GM19239 (cell line): ENCODE data around the gene MEGF8.
A peak's percentile ranks its signal among the peaks of the same experiment; 100 is the strongest.

Experiments
- DNase-seq: peaks from one replicate; pipeline ENCODE4 v3.0.0; 2011; ENCODE audit warnings: low spot score; ENCODE audit not compliant: insufficient read length
- FAIRE-seq: peaks from 2 replicates; lab custom pipeline; 2011; peaks lifted over from hg19 to GRCh38; lab: Jason Lieb, UNC

The MEGF8 gene

DNA sequence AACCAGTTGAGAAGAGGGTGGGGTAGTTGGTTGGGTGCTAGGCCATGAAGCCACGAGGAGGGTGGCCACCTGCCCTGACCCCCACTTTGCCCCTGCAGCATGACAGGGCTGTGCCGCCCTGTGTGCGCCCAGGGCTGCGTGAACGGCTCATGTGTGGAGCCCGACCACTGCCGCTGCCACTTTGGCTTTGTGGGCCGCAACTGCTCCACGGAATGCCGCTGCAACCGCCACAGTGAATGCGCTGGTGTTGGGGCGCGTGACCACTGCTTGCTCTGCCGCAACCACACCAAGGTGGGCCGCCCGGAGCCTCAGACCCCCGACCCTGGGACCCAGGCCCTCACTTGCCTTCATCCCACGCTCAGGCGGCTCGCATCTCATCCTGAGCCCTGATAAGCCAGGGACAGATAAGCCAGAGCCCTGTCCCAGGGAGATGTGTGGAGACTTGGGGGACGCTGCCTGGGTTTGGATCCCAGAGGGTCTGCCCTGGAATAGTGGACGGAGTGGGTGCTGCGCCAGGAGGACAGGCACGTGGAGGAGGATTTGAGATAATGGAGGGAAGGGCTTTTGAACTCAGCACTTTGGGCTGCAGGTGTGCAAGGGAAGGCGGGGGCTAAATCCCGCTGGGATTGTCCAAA is 44.1 kb downstream of the MEGF8 start:
- DNase-seq (no peak), FAIRE-seq (no peak)

DNA sequence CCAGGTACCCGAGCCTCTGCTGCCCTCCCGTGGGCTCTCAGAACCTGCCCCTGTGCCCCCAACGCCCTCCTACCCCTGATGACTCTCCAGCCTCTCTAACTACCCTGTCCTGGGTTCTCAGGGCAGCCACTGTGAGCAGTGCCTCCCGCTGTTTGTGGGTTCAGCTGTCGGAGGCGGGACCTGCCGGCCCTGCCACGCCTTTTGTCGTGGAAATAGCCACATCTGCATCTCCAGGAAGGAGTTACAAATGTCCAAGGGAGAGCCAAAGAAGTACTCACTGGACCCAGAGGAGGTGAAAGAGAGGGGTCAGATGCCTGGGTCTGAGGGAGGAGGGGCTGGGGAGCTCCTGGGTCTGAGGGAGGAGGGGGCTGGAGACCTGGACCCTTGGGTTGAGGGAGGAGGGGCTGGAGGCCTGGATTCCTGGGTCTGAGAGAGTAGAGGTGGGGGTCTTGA is 44.7 kb downstream of the MEGF8 start:
- FAIRE-seq (no peak), DNase-seq (no peak)

DNA sequence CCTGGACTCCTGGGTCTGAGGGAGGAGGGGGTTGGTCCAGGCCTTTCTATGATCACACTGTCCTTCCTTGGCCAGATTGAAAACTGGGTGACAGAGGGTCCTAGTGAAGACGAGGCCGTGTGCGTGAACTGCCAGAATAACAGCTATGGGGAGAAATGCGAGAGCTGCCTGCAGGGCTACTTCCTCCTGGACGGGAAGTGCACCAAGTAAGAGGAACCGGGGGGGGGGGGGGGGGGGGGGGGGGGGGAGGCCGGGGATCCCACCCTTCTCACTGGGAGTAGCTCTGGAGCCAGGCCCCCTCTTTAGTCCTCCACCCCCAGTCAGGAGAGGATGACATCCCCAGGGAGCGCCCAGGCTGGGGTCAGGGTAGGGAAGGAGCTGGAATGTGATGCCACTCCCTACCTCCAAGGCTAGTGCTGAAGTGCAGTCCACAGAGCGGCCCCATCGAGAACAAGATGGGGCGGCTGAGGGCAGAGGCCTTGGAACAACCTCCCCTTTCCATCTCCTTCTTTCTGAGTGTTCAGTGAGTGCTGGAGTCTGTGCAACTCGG is 45.3 kb downstream of the MEGF8 start:
- DNase-seq: no peak
- no peak for FAIRE-seq

GRCh38 chr19:42374826-42375376 is 49.5 kb downstream of the MEGF8 start:
- DNase-seq (no peak), FAIRE-seq (no peak)

DNA sequence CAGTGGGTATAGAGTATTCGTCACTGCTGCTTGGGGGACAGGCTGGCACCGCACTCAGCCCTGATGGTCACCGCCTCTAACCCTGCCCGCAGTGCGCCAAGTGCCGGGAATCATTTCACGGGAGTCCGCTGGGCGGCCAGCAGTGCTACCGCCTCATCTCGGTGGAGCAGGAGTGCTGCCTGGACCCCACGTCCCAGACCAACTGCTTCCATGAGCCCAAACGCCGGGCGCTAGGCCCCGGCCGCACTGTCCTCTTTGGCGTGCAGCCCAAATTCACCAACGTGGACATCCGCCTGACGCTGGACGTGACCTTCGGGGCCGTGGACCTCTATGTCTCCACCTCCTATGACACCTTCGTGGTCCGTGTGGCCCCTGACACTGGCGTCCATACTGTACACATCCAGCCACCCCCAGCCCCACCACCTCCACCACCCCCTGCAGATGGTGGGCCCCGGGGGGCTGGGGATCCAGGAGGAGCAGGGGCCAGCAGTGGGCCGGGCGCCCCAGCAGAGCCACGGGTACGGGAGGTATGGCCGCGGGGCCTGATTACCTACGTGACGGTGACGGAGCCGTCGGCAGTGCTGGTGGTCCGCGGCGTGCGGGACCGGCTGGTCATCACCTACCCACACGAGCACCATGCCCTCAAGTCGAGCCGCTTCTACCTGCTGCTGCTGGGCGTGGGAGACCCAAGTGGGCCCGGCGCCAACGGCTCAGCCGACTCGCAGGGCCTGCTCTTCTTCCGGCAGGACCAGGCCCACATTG is 50.2 kb downstream of the MEGF8 start:
- FAIRE-seq (no peak), DNase-seq (no peak)

DNA sequence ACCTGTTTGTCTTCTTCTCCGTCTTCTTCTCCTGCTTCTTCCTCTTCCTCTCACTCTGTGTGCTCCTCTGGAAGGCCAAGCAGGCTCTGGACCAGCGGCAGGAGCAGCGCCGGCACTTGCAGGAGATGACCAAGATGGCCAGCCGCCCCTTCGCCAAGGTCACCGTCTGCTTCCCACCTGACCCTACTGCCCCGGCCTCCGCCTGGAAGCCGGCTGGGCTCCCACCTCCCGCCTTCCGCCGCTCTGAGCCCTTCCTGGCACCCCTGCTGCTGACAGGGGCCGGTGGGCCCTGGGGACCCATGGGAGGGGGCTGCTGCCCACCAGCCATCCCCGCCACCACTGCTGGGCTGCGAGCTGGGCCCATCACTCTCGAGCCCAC is 50.7 kb downstream of the MEGF8 start:
- FAIRE-seq (no peak), DNase-seq (no peak)

DNA sequence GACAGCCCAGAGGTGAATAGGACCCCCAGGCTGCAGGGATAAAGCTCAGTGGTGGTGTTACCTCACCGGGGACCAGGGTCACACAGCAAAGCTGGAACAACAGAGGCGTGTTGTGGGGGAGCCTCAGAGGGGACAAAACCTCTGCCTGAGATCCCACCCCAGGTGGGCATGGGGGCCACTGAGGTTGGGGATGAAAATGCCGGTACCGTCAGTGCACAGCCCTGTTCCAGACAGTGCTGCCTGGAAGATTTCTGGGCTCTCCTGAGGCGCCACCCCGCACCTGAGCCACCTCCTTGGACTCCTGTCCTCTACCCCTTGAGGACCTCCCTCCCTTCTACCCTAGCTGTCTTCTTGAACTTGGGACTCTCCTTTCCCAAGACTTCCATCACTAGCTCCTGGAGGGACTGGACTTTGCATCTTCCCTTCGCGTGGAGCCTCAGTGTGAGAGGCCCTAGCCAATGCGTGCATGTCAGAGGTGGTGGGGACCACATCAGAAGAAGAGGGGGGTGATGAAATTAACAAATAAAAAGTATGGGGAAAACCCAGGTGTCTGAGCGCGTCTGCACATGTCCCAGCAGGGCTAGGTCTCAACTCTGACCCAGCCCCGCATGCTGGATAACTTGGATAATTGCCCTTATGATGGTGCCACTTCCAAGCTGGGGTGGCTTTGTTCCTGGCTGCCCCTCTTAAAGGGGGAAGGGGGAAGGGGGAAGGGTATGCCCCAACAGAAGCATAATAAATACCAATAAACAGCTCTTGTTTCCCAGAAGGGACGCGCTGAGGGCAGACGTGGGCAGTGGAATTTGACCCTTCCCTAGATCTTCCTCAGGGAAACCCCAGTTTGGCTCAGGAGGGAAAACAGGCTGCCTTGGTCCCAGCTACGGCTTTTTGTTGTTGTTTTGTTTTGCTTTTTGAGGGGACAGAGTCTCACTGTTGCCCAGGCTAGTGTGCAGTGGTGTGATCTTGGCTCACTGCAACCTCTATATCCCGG is 53.1 kb downstream of the MEGF8 start:
- DNase-seq (no peak), FAIRE-seq (no peak)

GRCh38 chr19:42380155-42380554 is 54.7 kb downstream of the MEGF8 start:
- DNase-seq (no peak), FAIRE-seq (no peak)

GRCh38 chr19:42386974-42387707 is 61.7 kb downstream of the MEGF8 start:
- FAIRE-seq (peak; percentile 44), DNase-seq (peak; percentile 62)

DNA sequence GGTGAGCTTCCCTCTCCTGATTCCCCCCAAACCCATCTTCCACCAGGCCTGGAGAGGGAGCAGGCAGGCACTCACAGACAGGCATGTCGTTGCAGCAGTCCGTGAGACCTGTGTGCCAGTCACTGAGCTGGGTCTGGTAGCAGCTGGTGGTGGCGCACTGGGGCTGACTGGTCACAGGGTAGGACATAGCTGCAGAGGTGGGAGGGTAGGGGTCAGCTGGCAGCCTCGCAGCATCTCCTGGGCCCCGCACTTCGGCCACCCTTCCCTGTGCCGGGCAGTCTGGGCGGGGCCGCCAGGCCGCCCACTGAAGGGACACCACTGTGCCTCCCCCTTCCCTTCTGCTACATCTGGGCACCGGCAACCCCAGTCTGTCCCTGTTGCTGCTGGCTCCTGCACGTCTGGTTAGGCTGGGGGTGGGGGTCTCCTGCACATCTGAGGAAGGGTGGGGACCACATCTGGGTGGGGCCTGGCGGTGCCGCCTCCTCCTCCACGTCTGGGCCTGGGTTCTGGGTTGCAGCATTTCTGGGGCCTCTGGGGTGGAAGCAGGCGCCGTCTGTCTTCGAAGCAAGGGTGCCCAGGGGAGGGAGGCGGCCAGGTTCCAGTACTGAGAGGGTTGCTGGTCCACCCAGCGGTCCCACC is 63.5 kb downstream of the MEGF8 start:
- no peak for DNase-seq
- FAIRE-seq: no peak

DNA sequence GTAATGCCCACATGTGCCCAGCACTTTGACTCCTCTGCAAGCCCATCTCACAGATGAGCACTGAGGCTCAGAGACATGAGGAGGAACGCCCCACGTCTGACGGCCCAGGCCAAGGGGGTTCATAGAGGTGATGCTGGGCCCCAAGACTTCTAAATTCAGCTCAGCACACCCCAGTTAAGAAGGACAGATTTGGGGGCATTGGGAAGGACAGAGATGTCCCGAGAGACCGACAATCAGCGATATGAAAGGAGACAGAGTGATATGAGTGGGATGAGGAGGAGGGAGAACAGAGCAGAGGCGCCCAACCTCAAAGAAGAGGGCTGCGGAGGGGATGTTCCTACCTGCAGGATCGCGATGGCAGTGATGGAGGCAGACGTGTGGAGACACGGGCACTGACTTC is 64.5 kb downstream of the MEGF8 start, which contains the start of gene CNFN:
Gene CNFN (minus strand): TSS at position 399 of the 400 bp plus-strand sequence. CDS start 1,260 bp downstream, outside the sequence.
- FAIRE-seq (no peak), DNase-seq (no peak)

DNA sequence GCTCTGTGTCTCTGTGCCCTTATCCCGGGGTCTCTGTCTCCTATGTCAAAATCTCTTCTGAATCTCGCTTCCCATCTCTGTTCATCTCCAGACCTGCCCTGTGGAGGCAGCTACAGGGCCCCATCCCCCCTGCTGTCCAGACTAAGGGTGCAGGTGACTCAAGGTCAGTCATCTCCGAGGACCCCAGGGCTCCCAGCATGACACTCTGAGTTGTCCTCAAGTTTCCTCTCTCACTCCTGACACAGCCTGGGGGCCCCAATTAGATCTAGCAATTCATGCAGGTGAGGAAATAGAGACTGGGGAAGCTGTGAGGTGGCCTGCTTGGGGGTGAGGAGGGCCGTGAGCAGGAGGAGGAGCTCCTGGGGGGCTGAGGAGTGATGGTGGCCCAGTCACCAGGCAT is 66.7 kb downstream of the MEGF8 start:
- no peak for DNase-seq
- FAIRE-seq: no peak

DNA sequence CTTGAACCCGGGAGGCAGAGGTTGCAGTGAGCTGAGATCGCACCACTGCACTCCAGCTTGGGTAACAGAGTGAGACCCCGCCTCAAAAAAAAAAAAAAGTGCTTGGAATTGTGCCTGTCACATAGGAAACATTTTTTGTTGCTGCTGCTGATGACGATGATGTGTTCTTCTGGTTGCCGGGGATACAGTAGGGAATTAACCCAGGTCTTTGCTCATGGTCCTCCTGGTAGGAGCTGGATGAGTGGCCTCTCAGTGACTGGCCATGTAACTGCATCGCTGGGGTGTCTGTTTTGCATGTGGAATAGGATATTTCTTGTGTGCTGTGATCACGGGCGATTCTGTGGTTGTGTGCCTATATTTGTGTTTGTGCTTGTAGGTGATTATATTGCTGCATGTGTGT is 69.3 kb downstream of the MEGF8 start:
- no peak for FAIRE-seq

DNA sequence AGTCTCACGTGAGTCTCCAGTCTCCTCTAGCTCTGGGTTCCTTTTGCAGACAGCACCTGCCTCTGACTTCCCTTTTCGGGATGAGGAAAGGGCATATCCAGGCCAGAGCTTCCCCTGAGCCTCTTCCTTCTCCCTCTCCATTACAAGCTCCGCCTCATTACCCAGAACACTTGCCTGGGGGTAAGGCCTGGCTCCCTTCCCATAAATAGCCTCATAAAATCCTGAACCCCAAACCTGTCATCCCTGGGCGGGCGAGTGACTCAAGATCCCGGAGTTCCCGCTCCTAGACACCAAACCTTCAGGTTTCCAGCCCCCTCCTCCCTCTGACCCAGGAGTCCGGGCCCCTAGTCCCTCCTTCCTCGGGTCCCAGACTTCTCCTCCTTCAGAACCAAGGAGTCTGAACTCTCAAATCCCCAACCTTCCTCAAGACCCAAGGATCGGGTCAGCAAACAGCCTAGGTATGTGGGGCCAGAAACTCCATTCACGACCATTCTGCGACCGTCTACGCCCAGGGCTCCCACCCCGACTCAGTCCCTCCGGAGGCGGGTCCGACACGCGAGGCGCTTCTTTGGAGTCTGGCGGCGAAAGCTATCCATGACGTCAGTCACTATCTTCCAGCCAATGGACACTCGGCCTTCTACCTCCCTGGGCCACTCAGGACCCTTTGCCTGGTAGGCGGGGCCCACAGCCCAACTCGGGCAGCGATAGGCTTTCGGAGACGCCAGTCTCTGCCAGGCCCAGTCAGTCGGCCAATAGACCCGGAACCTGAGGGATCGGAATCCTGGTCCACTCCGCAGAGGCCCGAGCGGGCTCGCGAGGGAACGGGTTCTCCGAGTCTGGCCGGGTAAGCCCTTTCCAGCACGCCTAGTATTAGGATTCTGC is 71.2 kb downstream of the MEGF8 start:
- DNase-seq (peak; percentile 100), FAIRE-seq (peak; percentile 100)

More for the DNA sequence above, 69.3 kb downstream of the MEGF8 start:
- no peak for DNase-seq

DNA sequence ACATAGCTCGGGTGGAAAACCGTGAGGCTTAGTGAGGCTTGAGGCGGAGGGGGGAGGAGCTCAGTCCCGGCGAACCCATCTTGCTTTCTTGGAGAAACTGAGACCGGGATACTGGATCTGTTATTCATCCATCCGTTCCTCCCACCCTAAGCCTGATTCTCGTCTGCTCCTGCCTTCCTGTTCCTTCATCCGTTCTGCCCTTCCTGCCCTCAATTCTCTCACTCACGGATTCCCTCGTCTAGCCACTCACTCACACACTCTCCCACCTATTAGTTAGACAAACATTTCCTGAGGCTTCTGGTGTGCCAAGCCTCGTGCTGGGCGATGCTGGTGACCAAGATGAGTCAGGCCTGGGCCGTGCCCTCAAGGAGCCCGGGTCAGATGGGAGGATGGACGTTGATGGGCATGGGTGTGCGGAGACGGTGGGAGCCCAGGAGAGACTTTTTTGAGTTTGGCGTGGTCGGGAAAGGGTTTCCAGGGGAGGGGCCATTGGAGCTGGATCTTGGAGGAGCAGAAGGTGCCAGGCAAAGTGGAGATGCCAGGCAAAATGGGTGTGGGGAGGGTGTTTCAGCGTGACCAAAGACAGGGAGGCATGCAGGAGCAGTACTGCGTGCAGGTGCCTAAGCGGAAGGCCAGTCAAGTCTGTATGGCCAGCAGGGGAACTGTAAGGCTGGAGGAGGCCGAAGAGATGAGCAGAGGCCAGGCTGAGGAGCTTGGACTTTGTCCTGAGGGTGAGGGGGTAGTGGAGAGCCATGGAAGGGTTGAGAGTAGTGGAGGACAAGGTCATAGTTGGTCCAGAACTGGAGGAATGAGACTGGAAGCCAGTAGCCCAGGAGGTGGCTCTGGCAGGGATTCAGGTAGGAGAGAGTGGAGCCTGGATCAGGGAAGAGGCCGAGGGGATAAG is 72.1 kb downstream of the MEGF8 start:
- FAIRE-seq: no peak
- no peak for DNase-seq

DNA sequence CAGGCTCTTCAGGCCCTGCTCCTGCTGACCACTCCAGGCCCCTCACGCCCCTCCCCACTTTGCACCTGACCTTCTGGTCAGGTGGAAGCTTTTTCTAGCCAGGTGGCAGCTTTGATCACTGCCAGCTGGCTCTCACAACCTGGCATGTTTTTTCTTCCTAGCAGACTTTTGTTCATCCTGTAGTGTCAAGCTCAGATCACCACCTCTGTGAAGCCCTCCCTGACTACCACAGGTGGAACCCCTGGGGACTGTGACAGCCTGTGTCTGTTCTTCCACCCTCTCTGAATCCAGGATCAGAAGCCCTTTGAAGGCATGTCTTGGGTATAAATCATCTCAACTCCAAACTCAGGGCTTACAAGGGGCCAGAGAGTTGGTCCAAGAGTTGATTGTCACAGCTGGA is 75.0 kb downstream of the MEGF8 start:
- no peak for DNase-seq
- no peak for FAIRE-seq
